ENCODE measurements around the gene NMNAT2.

- TF ChIP-seq CTCF (IDR thresholded peaks at IDR 0.05) (no peak), POLR2AphosphoS5 (IDR thresholded peaks at IDR 0.05; ENCODE audit: insufficient read depth in 1 of 2, low read depth in 1 of 2) (no peak)
Observed at GRCh38 chr1:183363972-183364371, 54.2 kb downstream of the NMNAT2 start.
